Glomerular endothelial cell (primary cell): Measurements from ENCODE around the gene SPATA32. TPM values are rescaled to one million over a fixed set of nuclear protein-coding genes. Genes with fewer than 3 reads are reported as not detected.

Source experiments
- DNase-seq: peaks from one replicate; pipeline ENCODE4 v3.0.0-alpha.2; 2011; ENCODE audit warnings: low read depth, low spot score; ENCODE audit errors: extremely low read depth
- total RNA-seq: library from RNA; depleted of rRNA; stranded (reverse); fragments of >200 nt; gene quantifications from 2 replicates; pipeline ENCODE4 v1.2.3, GENCODE V29; 2015

Gene SPATA32
- total RNA-seq, 1 donor from 2014 or later: not detected

DNA sequence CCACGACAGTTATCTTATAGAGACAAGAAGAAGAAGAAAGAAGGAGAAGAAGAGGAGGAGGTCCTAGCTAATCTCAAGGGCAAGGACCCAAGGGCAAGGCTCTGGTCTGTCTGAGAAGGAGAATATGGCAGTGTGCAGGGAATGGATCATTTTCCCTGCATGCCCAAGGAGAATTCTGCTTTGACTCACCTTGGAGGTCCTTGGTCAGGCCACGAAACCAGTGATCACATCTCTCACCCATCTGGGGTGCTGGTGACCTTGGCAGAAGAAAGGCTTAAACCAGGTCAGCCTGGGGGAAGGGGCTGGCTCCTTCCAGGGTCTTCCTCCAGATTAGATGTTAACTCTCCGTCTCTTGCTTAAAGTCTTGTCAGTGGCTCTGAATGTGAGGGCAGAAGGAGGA, 41.8 kb downstream of the SPATA32 start:
- no peak for DNase-seq

DNA sequence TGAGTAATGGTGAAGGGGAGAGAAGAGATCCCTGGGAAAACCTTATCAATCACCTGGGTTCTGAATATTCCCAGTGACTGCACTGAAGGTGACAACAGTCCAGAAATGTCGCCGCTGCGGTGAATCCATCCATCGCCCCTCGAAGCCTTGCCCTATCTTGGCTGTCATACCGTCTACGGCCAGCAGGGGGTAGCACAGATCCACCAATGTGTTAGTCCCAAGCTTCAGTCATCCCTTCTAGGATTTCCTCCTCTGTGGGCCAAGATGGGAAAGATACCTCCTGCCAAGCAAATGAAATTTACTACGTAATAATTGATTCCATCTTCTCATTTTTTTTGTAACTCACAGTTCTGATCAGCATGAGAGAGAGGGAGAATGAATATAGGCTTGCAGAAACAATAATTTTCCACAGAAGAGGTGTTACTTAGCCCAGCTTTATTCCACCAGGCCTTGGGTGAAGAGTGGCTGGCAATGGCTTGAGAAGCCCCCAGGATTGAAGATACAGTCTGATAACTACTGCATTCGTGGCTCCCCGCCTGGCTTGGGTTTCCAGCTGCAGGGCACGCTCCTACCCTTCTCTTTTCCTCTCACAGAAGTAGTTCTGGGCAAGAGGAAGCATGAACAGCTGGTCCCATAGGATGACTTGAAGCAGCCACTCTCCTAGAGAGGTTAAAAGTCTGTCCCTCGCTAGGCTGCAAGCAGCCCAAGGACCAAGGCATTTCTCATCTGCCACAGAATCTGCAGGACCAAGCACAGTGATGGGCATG, 42.8 kb downstream of the SPATA32 start:
- DNase-seq: peak; percentile 34

Other genes starting within 250 kb of the SPATA32 start
- 35.2 and 37.2 TPM in 2 replicates for gene DCAKD, start 210.5 kb downstream of the SPATA32 start, total RNA-seq
- 95.0 and 205 TPM in 2 replicates for gene NMT1, start 200.8 kb downstream of the SPATA32 start, total RNA-seq
- 35.3 and 41.5 TPM in 2 replicates for gene PLCD3, start 129.6 kb downstream of the SPATA32 start, total RNA-seq
- gene ACBD4, start 126.4 kb downstream of the SPATA32 start, total RNA-seq: 5.5 and 5.6 TPM in 2 replicates
- gene HEXIM1, start 113.6 kb downstream of the SPATA32 start, total RNA-seq: 16.2 and 16.7 TPM in 2 replicates
- 1.3 and 3.3 TPM in 2 replicates for gene HEXIM2, start 100.2 kb downstream of the SPATA32 start, total RNA-seq
- gene FMNL1, start 40.2 kb downstream of the SPATA32 start, total RNA-seq: 3.4 and 4.6 TPM in 2 replicates
- gene MAP3K14, start 54.9 kb upstream of the SPATA32 start, total RNA-seq: 5.1 and 9.3 TPM in 2 replicates
- gene ARHGAP27, start 170.8 kb upstream of the SPATA32 start, total RNA-seq: 58.6 and 71.2 TPM in 2 replicates
- 53.9 and 72.5 TPM in 2 replicates for gene PLEKHM1, start 228.6 kb upstream of the SPATA32 start, total RNA-seq